Measurements from ENCODE around the gene GPRASP2.
"Not testable (repeated sequence)": the region's sequence is repeated elsewhere in the genome, so short reads cannot be mapped to it uniquely, and the experiment has no call there.

The GPRASP2 gene

GRCh38 chrX:102712216-102712966 lies at the start of gene GPRASP2:
TSS of gene GPRASP2 (plus strand) at chrX:102712448. CDS start at chrX:102714870, 2,422 bp downstream.
- peak within 1 kb of the TSS; percentile 62 for H3K9ac ChIP-seq (ENCODE audit: low read depth, low read length)
- no peaks in the 10 kb centered on the region for H3K9me3 ChIP-seq (ENCODE audit: control insufficient read depth, insufficient read depth, low read length)
- no peaks in the 10 kb centered on the region for H3K36me3 ChIP-seq (ENCODE audit: insufficient read depth, low read length)
- H3K4me1 ChIP-seq (ENCODE audit: insufficient read depth, low read length), result no peaks in the 10 kb centered on the region

DNA sequence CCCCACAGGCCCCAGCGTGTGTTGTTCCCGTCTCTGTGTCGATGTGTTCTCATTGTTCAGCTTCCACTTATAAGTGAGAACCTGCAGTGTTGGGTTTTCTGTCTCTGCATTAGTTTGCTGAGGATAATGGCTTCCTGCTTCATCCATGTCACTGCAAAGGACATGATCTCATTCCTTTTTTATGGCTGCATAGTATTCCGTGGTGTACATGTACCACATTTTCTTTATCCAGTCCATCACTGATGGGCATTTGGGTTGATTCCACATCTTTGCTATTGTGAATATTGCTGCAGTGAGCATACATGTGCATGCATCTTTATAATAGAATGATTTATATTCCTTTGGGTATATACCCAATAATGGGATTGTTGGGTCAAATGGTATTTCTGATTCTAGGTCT lies 48.4 kb upstream of the GPRASP2 start:
- not testable (repeated sequence) for H3K36me3 ChIP-seq (ENCODE audit: insufficient read depth, low read length); H3K9ac ChIP-seq (ENCODE audit: low read depth, low read length); H3K4me1 ChIP-seq (ENCODE audit: insufficient read depth, low read length); H3K9me3 ChIP-seq (ENCODE audit: control insufficient read depth, insufficient read depth, low read length)

GRCh38 chrX:102667034-102667433 lies 45.2 kb upstream of the GPRASP2 start:
- H3K36me3 ChIP-seq (ENCODE audit: insufficient read depth, low read length); H3K9ac ChIP-seq (ENCODE audit: low read depth, low read length); H3K9me3 ChIP-seq (ENCODE audit: control insufficient read depth, insufficient read depth, low read length); H3K4me1 ChIP-seq (ENCODE audit: insufficient read depth, low read length): not testable (repeated sequence)

DNA sequence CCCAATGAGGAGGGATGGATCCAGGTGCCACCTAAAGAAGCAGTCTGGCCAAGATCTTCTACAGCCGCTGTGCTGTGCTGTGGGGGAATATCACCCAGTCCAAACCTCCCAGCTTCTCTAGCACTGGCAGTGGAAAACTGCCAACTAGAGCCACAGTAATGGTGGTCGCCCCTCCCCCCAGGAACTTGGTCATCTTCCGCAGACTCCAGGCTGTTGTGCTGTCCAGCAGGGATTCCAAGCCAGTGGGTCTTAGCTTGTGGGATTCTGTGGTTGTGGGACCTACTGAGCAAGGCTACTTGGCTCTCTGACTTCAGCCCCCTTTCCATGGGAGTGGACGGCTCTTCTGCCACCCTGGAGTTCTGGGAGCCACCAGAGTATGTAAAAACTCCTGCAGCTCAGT lies 42.7 kb upstream of the GPRASP2 start:
- no peaks in the 10 kb centered on the region for H3K36me3 ChIP-seq (ENCODE audit: insufficient read depth, low read length)
- no peak overlapping the region for H3K9ac ChIP-seq (ENCODE audit: low read depth, low read length)
- H3K4me1 ChIP-seq (ENCODE audit: insufficient read depth, low read length), result peaks cover 3% of the 10 kb centered on the region; the same call in 1 of the 2 replicates
- no peaks in the 10 kb centered on the region for H3K9me3 ChIP-seq (ENCODE audit: control insufficient read depth, insufficient read depth, low read length)

DNA sequence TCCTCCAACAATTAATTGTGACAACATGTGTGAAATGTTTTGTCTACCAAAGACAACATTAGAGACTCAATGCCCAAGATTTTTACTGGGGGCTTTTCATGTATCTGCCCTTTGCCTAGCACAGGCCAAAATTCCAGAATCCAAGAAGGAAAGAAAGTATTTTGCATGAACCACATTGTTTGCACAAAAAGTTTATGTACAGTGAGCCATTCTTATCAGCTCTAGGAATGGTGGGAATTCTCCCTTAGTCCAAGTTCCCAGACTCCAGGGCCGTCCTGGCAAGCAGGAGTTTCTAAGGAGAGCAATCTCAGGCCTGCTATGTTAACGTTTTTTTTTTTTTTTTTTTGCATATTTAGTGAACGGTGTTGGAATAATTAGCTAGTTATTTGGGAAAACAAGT lies 39.4 kb upstream of the GPRASP2 start:
- Histone ChIP-seq H3K9me3 (ENCODE audit: control insufficient read depth, insufficient read depth, low read length) (no peaks in the 10 kb centered on the region), H3K9ac (ENCODE audit: low read depth, low read length) (no peak overlapping the region), H3K36me3 (ENCODE audit: insufficient read depth, low read length) (no peaks in the 10 kb centered on the region), H3K4me1 (ENCODE audit: insufficient read depth, low read length) (peaks cover 3% of the 10 kb centered on the region; the same call in 1 of the 2 replicates)

GRCh38 chrX:102677479-102677878 lies 34.8 kb upstream of the GPRASP2 start:
- H3K36me3 ChIP-seq (ENCODE audit: insufficient read depth, low read length); H3K9me3 ChIP-seq (ENCODE audit: control insufficient read depth, insufficient read depth, low read length); H3K9ac ChIP-seq (ENCODE audit: low read depth, low read length); H3K4me1 ChIP-seq (ENCODE audit: insufficient read depth, low read length): not testable (repeated sequence)

DNA sequence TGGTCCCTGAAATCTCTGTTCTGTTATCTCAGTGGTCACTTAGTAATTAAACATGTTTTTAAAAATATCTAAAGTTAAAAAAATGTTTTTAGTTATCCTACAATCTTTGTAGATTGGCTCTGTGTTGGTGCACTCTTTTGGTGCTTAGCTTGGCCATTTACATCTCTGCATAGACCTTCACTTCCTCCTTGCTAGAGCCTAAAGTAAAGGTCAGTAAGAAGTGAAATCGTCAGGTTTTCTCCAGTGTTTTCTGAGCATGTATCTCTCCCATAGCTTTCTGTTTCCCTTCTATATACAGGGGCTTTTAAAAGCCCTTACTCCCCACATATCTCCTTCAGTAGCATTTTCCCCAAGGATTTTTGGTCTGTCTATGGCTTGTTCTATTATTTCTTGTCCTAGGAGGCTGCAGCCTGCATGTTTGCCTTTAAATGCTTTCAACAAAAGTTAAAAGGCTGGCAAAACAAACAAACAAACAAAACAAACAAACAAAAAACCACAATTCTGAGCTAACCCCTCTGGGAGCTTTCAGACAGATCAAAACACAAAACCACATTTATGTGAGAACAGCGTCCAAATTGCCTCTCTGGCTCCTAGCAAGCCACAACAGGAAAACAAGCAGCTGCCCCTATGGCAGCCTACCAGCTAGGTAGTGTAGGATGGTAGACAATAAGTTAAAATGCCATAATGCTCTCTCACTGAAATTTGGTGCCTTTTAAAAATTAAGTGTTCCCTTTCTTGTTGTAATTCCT lies 27.3 kb upstream of the GPRASP2 start:
- H3K4me1 ChIP-seq (ENCODE audit: insufficient read depth, low read length), result no peaks in the 10 kb centered on the region
- H3K36me3 ChIP-seq (ENCODE audit: insufficient read depth, low read length), result no peaks in the 10 kb centered on the region
- H3K9me3 ChIP-seq (ENCODE audit: control insufficient read depth, insufficient read depth, low read length), result no peaks in the 10 kb centered on the region
- no peak overlapping the region for H3K9ac ChIP-seq (ENCODE audit: low read depth, low read length)

DNA sequence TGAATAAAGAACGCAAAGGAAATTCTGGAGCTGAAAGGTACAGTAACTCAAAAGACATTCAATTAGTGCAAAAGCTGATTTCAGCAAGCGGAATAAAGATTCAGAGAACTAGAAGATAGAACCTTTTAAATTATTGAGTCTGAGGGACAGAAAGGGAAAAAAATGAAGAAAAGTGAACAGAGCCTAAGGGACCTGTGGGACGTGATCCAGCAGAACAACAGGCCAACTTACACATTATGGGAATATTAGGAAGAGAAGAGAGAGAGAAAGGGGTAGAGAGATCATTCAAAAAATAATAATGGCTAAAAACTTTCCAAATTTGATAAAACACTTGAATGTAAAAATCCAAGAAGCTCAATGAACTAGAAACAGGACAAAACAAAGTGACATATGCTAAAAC lies 17.5 kb upstream of the GPRASP2 start:
- Histone ChIP-seq H3K9ac (ENCODE audit: low read depth, low read length) (no peak overlapping the region), H3K4me1 (ENCODE audit: insufficient read depth, low read length) (no peaks in the 10 kb centered on the region), H3K9me3 (ENCODE audit: control insufficient read depth, insufficient read depth, low read length) (no peaks in the 10 kb centered on the region; the same call in 1 of the 2 replicates), H3K36me3 (ENCODE audit: insufficient read depth, low read length) (no peaks in the 10 kb centered on the region)

GRCh38 chrX:102696306-102696705 lies 15.9 kb upstream of the GPRASP2 start:
- H3K36me3 ChIP-seq (ENCODE audit: insufficient read depth, low read length), result no peaks in the 10 kb centered on the region
- no peaks in the 10 kb centered on the region for H3K4me1 ChIP-seq (ENCODE audit: insufficient read depth, low read length)
- no peak overlapping the region for H3K9ac ChIP-seq (ENCODE audit: low read depth, low read length)
- H3K9me3 ChIP-seq (ENCODE audit: control insufficient read depth, insufficient read depth, low read length), result no peaks in the 10 kb centered on the region; the same call in 1 of the 2 replicates

GRCh38 chrX:102697494-102697893 lies 14.8 kb upstream of the GPRASP2 start:
- no peaks in the 10 kb centered on the region for H3K4me1 ChIP-seq (ENCODE audit: insufficient read depth, low read length)
- no peaks in the 10 kb centered on the region for H3K36me3 ChIP-seq (ENCODE audit: insufficient read depth, low read length)
- H3K9me3 ChIP-seq (ENCODE audit: control insufficient read depth, insufficient read depth, low read length), result no peaks in the 10 kb centered on the region
- no peak overlapping the region for H3K9ac ChIP-seq (ENCODE audit: low read depth, low read length)

DNA sequence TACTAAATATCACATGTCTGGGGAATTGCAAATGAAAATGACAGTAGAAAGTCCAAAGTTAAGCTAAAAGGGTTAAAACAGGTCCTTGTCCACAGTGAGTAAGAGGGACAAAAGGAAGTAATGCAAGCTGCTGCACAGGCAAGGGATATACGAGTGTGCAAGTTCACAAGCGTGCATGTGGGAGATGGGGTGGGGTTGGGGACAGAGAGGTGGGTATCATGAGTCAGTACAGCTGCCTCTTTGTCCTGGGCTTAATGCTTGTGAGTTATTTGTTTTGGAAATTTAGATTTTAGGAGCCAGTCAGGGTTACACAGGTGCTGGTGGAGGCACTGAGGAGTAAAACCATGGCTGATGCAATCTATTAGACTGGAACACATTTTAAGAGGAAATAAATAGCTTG lies 3.3 kb upstream of the GPRASP2 start:
- Histone ChIP-seq H3K4me1 (ENCODE audit: insufficient read depth, low read length) (no peaks in the 10 kb centered on the region), H3K9ac (ENCODE audit: low read depth, low read length) (no peak overlapping the region), H3K36me3 (ENCODE audit: insufficient read depth, low read length) (no peaks in the 10 kb centered on the region), H3K9me3 (ENCODE audit: control insufficient read depth, insufficient read depth, low read length) (no peaks in the 10 kb centered on the region)

DNA sequence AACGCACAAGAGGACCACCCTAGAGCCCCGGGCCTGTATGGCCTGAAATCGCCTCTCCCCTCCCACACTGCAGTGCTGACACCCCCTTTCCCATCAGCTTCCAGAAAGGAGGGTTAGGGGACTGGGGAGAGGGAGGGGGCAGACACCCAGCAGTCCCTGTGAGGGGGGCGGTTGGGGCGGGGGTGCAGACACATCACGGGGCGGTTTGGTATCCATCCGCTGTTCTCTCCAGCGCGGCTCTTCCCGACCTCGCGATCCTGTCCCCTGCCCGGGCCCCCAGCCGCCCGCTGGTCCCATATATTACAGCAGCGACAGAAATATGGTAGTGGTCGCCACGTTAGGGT lies 404 bp upstream of the GPRASP2 start:
- Histone ChIP-seq H3K9me3 (ENCODE audit: control insufficient read depth, insufficient read depth, low read length) (no peaks in the 10 kb centered on the region), H3K4me1 (ENCODE audit: insufficient read depth, low read length) (no peaks in the 10 kb centered on the region), H3K36me3 (ENCODE audit: insufficient read depth, low read length) (no peaks in the 10 kb centered on the region), H3K9ac (ENCODE audit: low read depth, low read length) (peak overlapping the region; percentile 62; the same call in 1 of the 2 replicates)

- no peaks in the 10 kb centered on the region for H3K9me3 ChIP-seq (ENCODE audit: control insufficient read depth, insufficient read depth, low read length)
- peak overlapping the region; percentile 62 for H3K9ac ChIP-seq (ENCODE audit: low read depth, low read length)
- no peaks in the 10 kb centered on the region for H3K4me1 ChIP-seq (ENCODE audit: insufficient read depth, low read length)
- no peaks in the 10 kb centered on the region for H3K36me3 ChIP-seq (ENCODE audit: insufficient read depth, low read length)
Measured at GRCh38 chrX:102712981-102713625, 855 bp downstream of the GPRASP2 start.

GRCh38 chrX:102714994-102715393 lies 2.7 kb downstream of the GPRASP2 start:
- Histone ChIP-seq H3K9me3 (ENCODE audit: control insufficient read depth, insufficient read depth, low read length) (no peaks in the 10 kb centered on the region), H3K4me1 (ENCODE audit: insufficient read depth, low read length) (no peaks in the 10 kb centered on the region), H3K9ac (ENCODE audit: low read depth, low read length) (no peak overlapping the region), H3K36me3 (ENCODE audit: insufficient read depth, low read length) (no peaks in the 10 kb centered on the region)

GRCh38 chrX:102715967-102716366 lies 3.7 kb downstream of the GPRASP2 start:
- H3K36me3 ChIP-seq (ENCODE audit: insufficient read depth, low read length), result no peaks in the 10 kb centered on the region
- no peaks in the 10 kb centered on the region for H3K9me3 ChIP-seq (ENCODE audit: control insufficient read depth, insufficient read depth, low read length)
- H3K4me1 ChIP-seq (ENCODE audit: insufficient read depth, low read length), result no peaks in the 10 kb centered on the region
- no peak overlapping the region for H3K9ac ChIP-seq (ENCODE audit: low read depth, low read length)

Data from ES-I3 (cell line).